ENCODE measurements around the gene LRTM2. TPM values are rescaled to one million over a fixed set of nuclear protein-coding genes. Genes with fewer than 3 reads are reported as not detected.

The LRTM2 gene
- polyA plus RNA-seq, 1 donor from 2014 or later, result 2.4 TPM

DNA sequence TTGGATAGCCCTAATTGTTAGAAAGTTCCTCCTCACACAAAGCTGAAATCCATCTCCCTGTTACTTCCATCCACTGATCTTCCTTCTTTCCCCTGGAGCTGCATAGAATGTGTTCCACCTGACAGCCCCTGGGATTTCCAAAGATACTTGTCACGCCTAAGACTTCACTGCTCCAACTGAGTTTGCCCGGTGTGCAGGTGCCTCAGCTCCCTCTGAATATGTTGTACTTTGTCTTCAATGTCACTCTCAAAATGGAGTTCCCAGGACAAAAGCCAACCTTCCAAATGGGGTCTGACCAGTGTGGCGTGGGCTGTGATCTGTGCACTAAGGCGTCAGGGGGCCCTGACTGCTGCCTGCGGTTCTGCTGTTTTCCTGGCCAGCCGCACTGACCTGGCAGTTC is 55.2 kb downstream of the LRTM2 start:
- no peaks in the 10 kb centered on the region for H3K9me2 ChIP-seq (ENCODE audit: insufficient read depth, low read length)
- H3K27ac ChIP-seq (ENCODE audit: low read length), result no peak overlapping the region

DNA sequence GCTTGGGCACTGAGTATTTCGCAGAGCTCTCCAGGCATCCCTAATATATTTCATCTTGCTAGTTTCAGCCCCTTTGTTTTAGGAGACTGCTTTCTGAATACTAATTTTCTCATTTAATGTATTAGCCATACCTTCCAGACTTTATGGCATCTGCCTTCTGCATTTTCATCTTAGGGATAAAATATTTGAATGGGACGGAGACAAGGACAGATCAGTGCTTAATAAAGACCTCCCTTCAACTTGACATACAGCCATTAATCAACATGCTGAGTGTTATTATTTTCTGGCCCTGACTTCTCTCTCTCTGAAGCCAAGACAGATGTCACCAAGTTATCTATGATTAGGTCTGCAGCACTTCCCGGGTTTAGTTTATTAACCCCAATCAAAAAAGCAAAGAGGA is 55.7 kb downstream of the LRTM2 start:
- no peaks in the 10 kb centered on the region for H3K27me3 ChIP-seq (ENCODE audit: insufficient read depth, low read depth, low read length)
- no peak overlapping the region for H2AFZ ChIP-seq (ENCODE audit: low read depth, low read length)
- no peaks in the 10 kb centered on the region for H3F3A ChIP-seq (ENCODE audit: insufficient read depth, low read length, poor library complexity, severe bottlenecking)
- H3K9me3 ChIP-seq (ENCODE audit: low read length), result no peaks in the 10 kb centered on the region
- H3K9ac ChIP-seq (ENCODE audit: low read length), result no peak overlapping the region
- no peak overlapping the region for H3K4me3 ChIP-seq (ENCODE audit: low read length)
- TF ChIP-seq EP300 (conservative IDR thresholded peaks at IDR 0.05; ENCODE audit: poor library complexity, severe bottlenecking) (no peak), EZH2 (IDR thresholded peaks at IDR 0.05; ENCODE audit: borderline replicate concordance, insufficient read depth, low read length, poor library complexity, severe bottlenecking) (no peak), SMC3 (conservative IDR thresholded peaks at IDR 0.05; ENCODE audit: poor library complexity) (no peak), MXI1 (conservative IDR thresholded peaks at IDR 0.05; ENCODE audit: poor library complexity, severe bottlenecking) (no peak), TAF1 (IDR thresholded peaks at IDR 0.05; ENCODE audit: low read depth) (no peak), RAD21 (conservative IDR thresholded peaks at IDR 0.05) (no peak), POLR2AphosphoS5 (IDR thresholded peaks at IDR 0.05) (no peak)
- TF ChIP-seq, protein P1, sequence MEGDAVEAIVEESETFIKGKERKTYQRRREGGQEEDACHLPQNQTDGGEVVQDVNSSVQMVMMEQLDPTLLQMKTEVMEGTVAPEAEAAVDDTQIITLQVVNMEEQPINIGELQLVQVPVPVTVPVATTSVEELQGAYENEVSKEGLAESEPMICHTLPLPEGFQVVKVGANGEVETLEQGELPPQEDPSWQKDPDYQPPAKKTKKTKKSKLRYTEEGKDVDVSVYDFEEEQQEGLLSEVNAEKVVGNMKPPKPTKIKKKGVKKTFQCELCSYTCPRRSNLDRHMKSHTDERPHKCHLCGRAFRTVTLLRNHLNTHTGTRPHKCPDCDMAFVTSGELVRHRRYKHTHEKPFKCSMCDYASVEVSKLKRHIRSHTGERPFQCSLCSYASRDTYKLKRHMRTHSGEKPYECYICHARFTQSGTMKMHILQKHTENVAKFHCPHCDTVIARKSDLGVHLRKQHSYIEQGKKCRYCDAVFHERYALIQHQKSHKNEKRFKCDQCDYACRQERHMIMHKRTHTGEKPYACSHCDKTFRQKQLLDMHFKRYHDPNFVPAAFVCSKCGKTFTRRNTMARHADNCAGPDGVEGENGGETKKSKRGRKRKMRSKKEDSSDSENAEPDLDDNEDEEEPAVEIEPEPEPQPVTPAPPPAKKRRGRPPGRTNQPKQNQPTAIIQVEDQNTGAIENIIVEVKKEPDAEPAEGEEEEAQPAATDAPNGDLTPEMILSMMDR (IDR thresholded peaks at IDR 0.05; ENCODE audit: poor library complexity, severe bottlenecking), result no peak
- TF ChIP-seq, protein P2, sequence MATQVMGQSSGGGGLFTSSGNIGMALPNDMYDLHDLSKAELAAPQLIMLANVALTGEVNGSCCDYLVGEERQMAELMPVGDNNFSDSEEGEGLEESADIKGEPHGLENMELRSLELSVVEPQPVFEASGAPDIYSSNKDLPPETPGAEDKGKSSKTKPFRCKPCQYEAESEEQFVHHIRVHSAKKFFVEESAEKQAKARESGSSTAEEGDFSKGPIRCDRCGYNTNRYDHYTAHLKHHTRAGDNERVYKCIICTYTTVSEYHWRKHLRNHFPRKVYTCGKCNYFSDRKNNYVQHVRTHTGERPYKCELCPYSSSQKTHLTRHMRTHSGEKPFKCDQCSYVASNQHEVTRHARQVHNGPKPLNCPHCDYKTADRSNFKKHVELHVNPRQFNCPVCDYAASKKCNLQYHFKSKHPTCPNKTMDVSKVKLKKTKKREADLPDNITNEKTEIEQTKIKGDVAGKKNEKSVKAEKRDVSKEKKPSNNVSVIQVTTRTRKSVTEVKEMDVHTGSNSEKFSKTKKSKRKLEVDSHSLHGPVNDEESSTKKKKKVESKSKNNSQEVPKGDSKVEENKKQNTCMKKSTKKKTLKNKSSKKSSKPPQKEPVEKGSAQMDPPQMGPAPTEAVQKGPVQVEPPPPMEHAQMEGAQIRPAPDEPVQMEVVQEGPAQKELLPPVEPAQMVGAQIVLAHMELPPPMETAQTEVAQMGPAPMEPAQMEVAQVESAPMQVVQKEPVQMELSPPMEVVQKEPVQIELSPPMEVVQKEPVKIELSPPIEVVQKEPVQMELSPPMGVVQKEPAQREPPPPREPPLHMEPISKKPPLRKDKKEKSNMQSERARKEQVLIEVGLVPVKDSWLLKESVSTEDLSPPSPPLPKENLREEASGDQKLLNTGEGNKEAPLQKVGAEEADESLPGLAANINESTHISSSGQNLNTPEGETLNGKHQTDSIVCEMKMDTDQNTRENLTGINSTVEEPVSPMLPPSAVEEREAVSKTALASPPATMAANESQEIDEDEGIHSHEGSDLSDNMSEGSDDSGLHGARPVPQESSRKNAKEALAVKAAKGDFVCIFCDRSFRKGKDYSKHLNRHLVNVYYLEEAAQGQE (IDR thresholded peaks at IDR 0.05; ENCODE audit: borderline replicate concordance), result no peak
- no peaks in the 10 kb centered on the region for H4K20me1 ChIP-seq (ENCODE audit: insufficient read depth)
- no peaks in the 10 kb centered on the region for H3K9me2 ChIP-seq (ENCODE audit: insufficient read depth, low read length)
- H3K27ac ChIP-seq (ENCODE audit: low read length), result no peak overlapping the region
- no peak overlapping the region for H3K4me2 ChIP-seq (ENCODE audit: low read length)
- no peaks in the 10 kb centered on the region for H3K79me2 ChIP-seq (replicated peaks; ENCODE audit: insufficient read depth, low read length)
- no peaks in the 10 kb centered on the region for H3K36me3 ChIP-seq (ENCODE audit: insufficient read depth, low read length)

More for the DNA sequence above, 55.2 kb downstream of the LRTM2 start:
- TF ChIP-seq POLR2AphosphoS5 (IDR thresholded peaks at IDR 0.05), result no peak
- no peak for TF ChIP-seq MXI1 (conservative IDR thresholded peaks at IDR 0.05; ENCODE audit: poor library complexity, severe bottlenecking)
- TF ChIP-seq EZH2 (IDR thresholded peaks at IDR 0.05; ENCODE audit: borderline replicate concordance, insufficient read depth, low read length, poor library complexity, severe bottlenecking), result no peak
- TF ChIP-seq, protein P2 (IDR thresholded peaks at IDR 0.05; ENCODE audit: borderline replicate concordance), result no peak
- no peak for TF ChIP-seq TAF1 (IDR thresholded peaks at IDR 0.05; ENCODE audit: low read depth)
- no peak for TF ChIP-seq RAD21 (conservative IDR thresholded peaks at IDR 0.05)
- no peaks in the 10 kb centered on the region for H3K36me3 ChIP-seq (ENCODE audit: insufficient read depth, low read length)
- H3K27me3 ChIP-seq (ENCODE audit: insufficient read depth, low read depth, low read length), result no peaks in the 10 kb centered on the region
- H3K4me2 ChIP-seq (ENCODE audit: low read length), result no peak overlapping the region
- no peak overlapping the region for H2AFZ ChIP-seq (ENCODE audit: low read depth, low read length)
- no peaks in the 10 kb centered on the region for H3K79me2 ChIP-seq (replicated peaks; ENCODE audit: insufficient read depth, low read length)
- no peaks in the 10 kb centered on the region for H4K20me1 ChIP-seq (ENCODE audit: insufficient read depth)
- H3K4me3 ChIP-seq (ENCODE audit: low read length), result no peak overlapping the region
- no peaks in the 10 kb centered on the region for H3K9me3 ChIP-seq (ENCODE audit: low read length)
- no peak overlapping the region for H3K9ac ChIP-seq (ENCODE audit: low read length)
- no peaks in the 10 kb centered on the region for H3F3A ChIP-seq (ENCODE audit: insufficient read depth, low read length, poor library complexity, severe bottlenecking)
